Endodermal cell (in vitro differentiated cells): ENCODE measurements around the gene NEMP1. TPM values are rescaled to one million over a fixed set of nuclear protein-coding genes. Genes with fewer than 3 reads are reported as not detected.

Experiments used
- DNase-seq: peaks from one replicate; pipeline ENCODE4 v3.0.0-alpha.2; 2017
- H3K27ac ChIP-seq: 2 replicates; pipeline ENCODE4 v1.5.1; 2013; ENCODE audit warnings: mild to moderate bottlenecking, low read depth, low read length, moderate library complexity
- H3K27me3 ChIP-seq: 2 replicates; pipeline ENCODE4 v1.6.1; 2013; ENCODE audit warnings: mild to moderate bottlenecking, low read length, moderate library complexity; ENCODE audit not compliant: insufficient read depth, control insufficient read depth, poor library complexity, severe bottlenecking
- H3K36me3 ChIP-seq: 2 replicates; pipeline ENCODE4 v1.7.0; 2013; ENCODE audit warnings: mild to moderate bottlenecking, low read length, moderate library complexity; ENCODE audit not compliant: control insufficient read depth, insufficient read depth
- H3K4me1 ChIP-seq: one replicate; pipeline ENCODE4 v1.7.0; 2013; ENCODE audit warnings: low read length; ENCODE audit not compliant: control insufficient read depth, insufficient read depth
- H3K4me3 ChIP-seq: 2 replicates; pipeline ENCODE4 v1.5.1; 2013; ENCODE audit warnings: mild to moderate bottlenecking, low read length, moderate library complexity
- H3K9ac ChIP-seq: 2 replicates; pipeline ENCODE4 v1.6.1; 2013; ENCODE audit warnings: mild to moderate bottlenecking, low read length, moderate library complexity; ENCODE audit not compliant: poor library complexity, severe bottlenecking; ENCODE audit errors: extremely low read depth
- H3K9me3 ChIP-seq: 2 replicates; pipeline ENCODE4 v1.6.1; 2013; ENCODE audit warnings: mild to moderate bottlenecking, low read length, moderate library complexity; ENCODE audit not compliant: control insufficient read depth
- H3K27ac Mint-ChIP-seq: 2 replicates; pipeline ENCODE4 v1.8.0; 2020; ENCODE audit warnings: mixed read lengths
- H3K27me3 Mint-ChIP-seq: 2 replicates; pipeline ENCODE4 v1.8.0; 2021; ENCODE audit warnings: mild to moderate bottlenecking, mixed read lengths; ENCODE audit not compliant: insufficient read depth
- H3K36me3 Mint-ChIP-seq: 2 replicates; pipeline ENCODE4 v1.8.0; 2020; ENCODE audit warnings: low read depth, mixed read lengths
- H3K4me1 Mint-ChIP-seq: 2 replicates; pipeline ENCODE4 v1.8.0; 2020; ENCODE audit warnings: mixed read lengths
- H3K4me3 Mint-ChIP-seq: 2 replicates; pipeline ENCODE4 v1.8.0; 2020; ENCODE audit warnings: mild to moderate bottlenecking, moderate library complexity, mixed read lengths
- H3K9me3 Mint-ChIP-seq: 2 replicates; pipeline ENCODE4 v1.8.0; 2020; ENCODE audit warnings: mild to moderate bottlenecking, mixed read lengths
- WGBS, 2 experiments: methylation state at CpG; one replicate each; pipeline versions ENCODE4 v1.1.5 to v1.1.7; 2013; ENCODE audit warnings: missing lambda C conversion rate in 2 of 2, mixed read lengths in 1 of 2; ENCODE audit not compliant: insufficient coverage in 1 of 2, insufficient read length in 1 of 2; 5-methylcytosine and 5-hydroxymethylcytosine counted together
- total RNA-seq, 2 donors: library from RNA; stranded (reverse); fragmentation: NEBNext Ultra II Directional in 1 of 2; extraction: Animal tissue kit (Norgen Biotek cat#: 25700) in 1 of 2; gene quantifications; 2 replicates in 1 of 2; 3 replicates in 1 of 2; pipeline ENCODE4 v1.2.1, GENCODE V29; 2021
- TF ChIP-seq, protein P1 (sequence below): fragments of 200-600 bp; sonication (generic); conservative IDR thresholded peaks from 2 replicates; pipeline ENCODE4 v1.5.0; 2021; ENCODE audit warnings: antibody characterized with exemption, mild to moderate bottlenecking

The NEMP1 gene
- total RNA-seq, 2 donors from 2014 or later = 36.3 to 52.6 TPM

DNA sequence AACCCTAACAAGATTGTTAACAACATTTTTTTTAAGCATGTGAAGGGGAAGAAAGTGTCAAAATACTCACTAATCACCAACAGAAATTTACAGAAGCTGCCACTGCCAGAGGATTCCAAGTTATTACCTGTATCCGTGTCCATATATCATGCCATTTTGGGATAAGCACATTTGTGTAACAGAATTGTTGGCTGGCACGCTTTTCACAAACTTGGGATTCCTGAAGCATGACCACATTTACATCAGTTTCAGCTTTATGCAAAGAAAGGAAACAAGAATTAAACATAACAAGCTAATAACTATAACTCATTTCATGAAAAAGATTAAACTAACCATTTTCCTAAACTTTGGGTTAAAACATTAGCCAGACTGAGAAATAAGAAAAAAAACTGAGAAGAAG, 5.9 kb downstream of the NEMP1 start:
- Mint-ChIP-seq H3K36me3 (peaks cover 36% of the 10 kb centered on the region), H3K27ac (no peak overlapping the region)

DNA sequence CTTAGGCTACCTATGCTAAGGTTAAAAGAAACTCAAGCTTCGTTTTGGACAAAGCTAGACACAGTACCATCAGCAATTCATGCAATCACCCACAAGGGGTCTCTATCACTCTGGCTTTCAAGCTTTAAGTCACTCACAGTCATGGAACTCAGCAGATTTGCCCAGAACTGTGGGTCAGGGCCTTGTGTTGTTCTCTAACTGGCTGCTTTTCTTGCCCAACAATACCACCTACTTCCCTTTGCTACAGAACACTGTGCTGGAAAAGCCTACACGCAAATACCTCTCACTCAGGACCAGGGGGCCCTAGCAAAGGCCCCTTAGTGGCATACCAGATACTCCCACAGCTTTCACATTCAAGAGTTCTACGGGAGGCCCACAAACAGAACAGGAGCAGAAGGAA, 9.1 kb downstream of the NEMP1 start:
- H3K4me3 ChIP-seq = no peak overlapping the region
- WGBS, 2 experiments = 0 to 52% methylated on average over 1 to 3 of the region's 3 CpGs
- peak overlapping the region; percentile 62 for H3K27ac Mint-ChIP-seq
- no peaks in the 10 kb centered on the region for H3K27me3 ChIP-seq
- no peaks in the 10 kb centered on the region for H3K9me3 ChIP-seq
- H3K27me3 Mint-ChIP-seq = no peaks in the 10 kb centered on the region
- peaks cover 49% of the 10 kb centered on the region for H3K36me3 Mint-ChIP-seq
- H3K27ac ChIP-seq = no peak overlapping the region
- peaks cover 3% of the 10 kb centered on the region for H3K4me1 Mint-ChIP-seq
- no peaks in the 10 kb centered on the region for H3K9me3 Mint-ChIP-seq
- H3K4me3 Mint-ChIP-seq = no peak overlapping the region
- no peak overlapping the region for H3K9ac ChIP-seq
- TF ChIP-seq, protein P1, sequence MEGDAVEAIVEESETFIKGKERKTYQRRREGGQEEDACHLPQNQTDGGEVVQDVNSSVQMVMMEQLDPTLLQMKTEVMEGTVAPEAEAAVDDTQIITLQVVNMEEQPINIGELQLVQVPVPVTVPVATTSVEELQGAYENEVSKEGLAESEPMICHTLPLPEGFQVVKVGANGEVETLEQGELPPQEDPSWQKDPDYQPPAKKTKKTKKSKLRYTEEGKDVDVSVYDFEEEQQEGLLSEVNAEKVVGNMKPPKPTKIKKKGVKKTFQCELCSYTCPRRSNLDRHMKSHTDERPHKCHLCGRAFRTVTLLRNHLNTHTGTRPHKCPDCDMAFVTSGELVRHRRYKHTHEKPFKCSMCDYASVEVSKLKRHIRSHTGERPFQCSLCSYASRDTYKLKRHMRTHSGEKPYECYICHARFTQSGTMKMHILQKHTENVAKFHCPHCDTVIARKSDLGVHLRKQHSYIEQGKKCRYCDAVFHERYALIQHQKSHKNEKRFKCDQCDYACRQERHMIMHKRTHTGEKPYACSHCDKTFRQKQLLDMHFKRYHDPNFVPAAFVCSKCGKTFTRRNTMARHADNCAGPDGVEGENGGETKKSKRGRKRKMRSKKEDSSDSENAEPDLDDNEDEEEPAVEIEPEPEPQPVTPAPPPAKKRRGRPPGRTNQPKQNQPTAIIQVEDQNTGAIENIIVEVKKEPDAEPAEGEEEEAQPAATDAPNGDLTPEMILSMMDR = peak; percentile 91
- H3K4me1 ChIP-seq = no peaks in the 10 kb centered on the region
- peak; percentile 86 for DNase-seq
- H3K36me3 ChIP-seq = peaks cover 55% of the 10 kb centered on the region

More for the DNA sequence above, 5.9 kb downstream of the NEMP1 start:
- no peaks in the 10 kb centered on the region for H3K27me3 Mint-ChIP-seq
- DNase-seq = no peak
- H3K4me3 Mint-ChIP-seq = no peak overlapping the region
- H3K4me1 ChIP-seq = no peaks in the 10 kb centered on the region
- no peaks in the 10 kb centered on the region for H3K27me3 ChIP-seq
- H3K36me3 ChIP-seq = peaks cover 46% of the 10 kb centered on the region
- H3K27ac ChIP-seq = no peak overlapping the region
- no peaks in the 10 kb centered on the region for H3K9me3 ChIP-seq
- H3K9ac ChIP-seq = no peak overlapping the region
- WGBS, 2 experiments = 98 to 100% methylated on average over 2 of the region's 2 CpGs
- peaks cover 3% of the 10 kb centered on the region for H3K4me1 Mint-ChIP-seq
- TF ChIP-seq, protein P1 = no peak
- no peaks in the 10 kb centered on the region for H3K9me3 Mint-ChIP-seq
- no peak overlapping the region for H3K4me3 ChIP-seq

DNA sequence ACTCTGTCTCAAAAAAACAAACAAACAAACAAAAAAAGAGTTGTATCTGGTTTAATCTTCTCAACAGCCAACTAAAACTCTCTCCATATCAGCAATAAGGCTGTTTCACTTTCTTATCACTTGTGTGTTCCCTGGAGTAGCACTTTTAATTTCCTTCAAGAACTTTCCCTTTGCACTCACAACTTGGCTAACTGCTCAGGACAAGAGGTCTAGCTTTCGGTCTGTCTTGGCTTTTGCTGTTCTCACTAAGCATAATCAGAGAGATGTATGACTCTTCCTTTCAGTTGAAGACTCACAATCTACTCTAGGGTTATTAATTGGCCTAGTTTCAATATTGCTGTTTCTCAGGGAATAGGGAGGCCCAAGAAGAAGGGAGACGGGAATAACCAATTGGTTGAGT, 12.3 kb downstream of the NEMP1 start:
- Histone ChIP-seq H3K27ac (no peak overlapping the region), H3K27me3 (no peaks in the 10 kb centered on the region), H3K9ac (no peak overlapping the region), H3K4me3 (no peak overlapping the region), H3K9me3 (no peaks in the 10 kb centered on the region), H3K4me1 (no peaks in the 10 kb centered on the region), H3K36me3 (peaks cover 66% of the 10 kb centered on the region)
- Mint-ChIP-seq H3K9me3 (no peaks in the 10 kb centered on the region), H3K27ac (no peak overlapping the region), H3K27me3 (no peaks in the 10 kb centered on the region), H3K4me3 (no peak overlapping the region), H3K4me1 (peaks cover 3% of the 10 kb centered on the region), H3K36me3 (peaks cover 51% of the 10 kb centered on the region)
- TF ChIP-seq, protein P1 = no peak
- DNase-seq = no peak
- WGBS, 2 experiments = 99 to 100% methylated on average over 2 of the region's 2 CpGs
